GM21526 (cell line): ENCODE measurements around the gene CPNE7.

Experiments
- ATAC-seq: cut with Tn5 transposase; IDR thresholded peaks from one replicate; pipeline ENCODE4 v1.9.1; 2021; ENCODE audit warnings: moderate library complexity; ENCODE audit not compliant: unreplicated experiment, low FRiP score

CPNE7 gene

GRCh38 chr16:89645122-89645521, 69.6 kb downstream of the CPNE7 start:
- no peak for ATAC-seq

DNA sequence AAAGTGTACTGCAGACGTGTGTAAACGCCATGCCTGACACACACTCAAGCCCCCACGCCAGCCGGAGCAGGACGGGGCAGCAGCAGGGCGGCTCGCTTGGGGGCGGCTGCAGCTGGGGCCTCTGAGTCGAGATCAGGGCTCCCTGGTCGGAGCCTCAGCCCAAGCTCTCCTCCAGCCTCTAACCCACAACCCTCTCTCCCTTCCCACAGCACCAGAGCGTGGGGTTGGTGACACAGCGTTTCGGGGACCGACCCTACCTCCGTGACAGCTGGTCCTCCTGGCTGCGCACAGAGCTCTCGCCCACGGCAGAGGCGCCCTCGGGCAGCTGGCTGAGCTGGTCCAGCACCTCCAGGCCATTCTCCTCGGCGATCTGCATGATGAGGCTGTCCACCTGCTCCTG, 70.7 kb downstream of the CPNE7 start:
- ATAC-seq = no peak
